HEK293 (cell line): ENCODE measurements around the gene SCN4B.
A peak's percentile ranks its signal among the peaks of the same experiment; 100 is the strongest.

Experiments used
- BCL11B ChIP-seq: fragments of 450-650 bp; formaldehyde crosslinking; IDR thresholded peaks from 2 replicates; pipeline ENCODE4 v1.5.1; 2016; ENCODE audit warnings: low read depth, missing biosample characterization, missing genetic modification characterization
- GLI4 ChIP-seq: fragments of 450-650 bp; formaldehyde crosslinking; IDR thresholded peaks from 2 replicates; pipeline ENCODE4 v1.5.1; 2016; ENCODE audit warnings: missing biosample characterization, missing genetic modification characterization
- GLIS2 ChIP-seq: fragments of 450-650 bp; formaldehyde crosslinking; IDR thresholded peaks from 2 replicates; pipeline ENCODE4 v1.5.1; 2016; ENCODE audit warnings: missing biosample characterization, missing genetic modification characterization
- IKZF3 ChIP-seq: fragments of 450-650 bp; IDR thresholded peaks from 2 replicates; pipeline ENCODE4 v1.5.0; 2018; ENCODE audit warnings: missing biosample characterization, mild to moderate bottlenecking, missing genetic modification characterization, moderate library complexity
- KLF10 ChIP-seq: fragments of 450-650 bp; IDR thresholded peaks from 2 replicates; pipeline ENCODE4 v1.5.1; 2018; ENCODE audit warnings: missing biosample characterization, mild to moderate bottlenecking, missing genetic modification characterization
- KLF8 ChIP-seq: fragments of 450-650 bp; formaldehyde crosslinking; IDR thresholded peaks from 2 replicates; pipeline ENCODE4 v1.5.1; 2016; ENCODE audit warnings: missing biosample characterization, missing genetic modification characterization
- KLF9 ChIP-seq: fragments of 450-650 bp; formaldehyde crosslinking; IDR thresholded peaks from 2 replicates; pipeline ENCODE4 v1.5.1; 2016; ENCODE audit warnings: missing biosample characterization, missing genetic modification characterization, low read depth
- MEIS1 ChIP-seq: sonication (generic); formaldehyde crosslinking; IDR thresholded peaks from 2 replicates; pipeline ENCODE4 v1.8.1; 2022; ENCODE audit warnings: missing genetic modification reagents, mild to moderate bottlenecking, borderline replicate concordance
- WT1 ChIP-seq: fragments of 450-650 bp; formaldehyde crosslinking; IDR thresholded peaks from 2 replicates; pipeline ENCODE4 v1.5.1; 2016; ENCODE audit warnings: missing biosample characterization, missing genetic modification characterization
- ZBTB17 ChIP-seq: fragments of 450-650 bp; formaldehyde crosslinking; IDR thresholded peaks from 2 replicates; pipeline ENCODE4 v1.5.1; 2016; ENCODE audit warnings: missing biosample characterization, missing genetic modification characterization
- ZEB2 ChIP-seq: fragments of 450-650 bp; formaldehyde crosslinking; IDR thresholded peaks from 2 replicates; pipeline ENCODE4 v1.5.1; 2016; ENCODE audit warnings: missing biosample characterization, missing genetic modification characterization
- ZNF214 ChIP-seq: fragments of 450-650 bp; formaldehyde crosslinking; IDR thresholded peaks from 2 replicates; pipeline ENCODE4 v1.5.1; 2017; ENCODE audit warnings: missing biosample characterization, mild to moderate bottlenecking, missing genetic modification characterization, borderline replicate concordance
- ZNF292 ChIP-seq: fragments of 450-650 bp; formaldehyde crosslinking; IDR thresholded peaks from 2 replicates; pipeline ENCODE4 v1.5.1; 2016; ENCODE audit warnings: low read depth, missing biosample characterization, missing genetic modification characterization, borderline replicate concordance
- ZNF335 ChIP-seq: fragments of 450-650 bp; formaldehyde crosslinking; conservative IDR thresholded peaks from 2 replicates; pipeline ENCODE4 v1.5.1; 2016; ENCODE audit warnings: missing biosample characterization, missing genetic modification characterization
- ZNF501 ChIP-seq: fragments of 450-650 bp; formaldehyde crosslinking; IDR thresholded peaks from 2 replicates; pipeline ENCODE4 v1.5.1; 2016; ENCODE audit warnings: missing biosample characterization, missing genetic modification characterization
- ZNF600 ChIP-seq: fragments of 450-650 bp; formaldehyde crosslinking; IDR thresholded peaks from 2 replicates; pipeline ENCODE4 v1.5.1; 2016; ENCODE audit warnings: missing biosample characterization, missing genetic modification characterization
- ZNF624 ChIP-seq: fragments of 450-650 bp; formaldehyde crosslinking; IDR thresholded peaks from 2 replicates; pipeline ENCODE4 v1.5.1; 2017; ENCODE audit warnings: missing biosample characterization, missing genetic modification characterization
- ZNF629 ChIP-seq: fragments of 450-650 bp; formaldehyde crosslinking; IDR thresholded peaks from 2 replicates; pipeline ENCODE4 v1.5.1; 2017; ENCODE audit warnings: missing biosample characterization, missing genetic modification characterization
- ZNF658 ChIP-seq: fragments of 450-650 bp; formaldehyde crosslinking; IDR thresholded peaks from 2 replicates; pipeline ENCODE4; 2016; ENCODE audit warnings: missing biosample characterization, missing genetic modification characterization
- ZNF660 ChIP-seq: fragments of 450-650 bp; IDR thresholded peaks from 2 replicates; pipeline ENCODE4 v1.5.1; 2018; ENCODE audit warnings: missing biosample characterization, mild to moderate bottlenecking, missing genetic modification characterization
- ZNF701 ChIP-seq: fragments of 450-650 bp; formaldehyde crosslinking; IDR thresholded peaks from 2 replicates; pipeline ENCODE4 v1.5.1; 2016; ENCODE audit warnings: missing biosample characterization, missing genetic modification characterization
- ZNF76 ChIP-seq: fragments of 450-650 bp; formaldehyde crosslinking; IDR thresholded peaks from 2 replicates; pipeline ENCODE4; 2016; ENCODE audit warnings: low read depth, missing biosample characterization, missing genetic modification characterization, borderline replicate concordance
- TF ChIP-seq, protein P1 (sequence below): fragments of 450-650 bp; formaldehyde crosslinking; IDR thresholded peaks from 2 replicates; pipeline ENCODE4 v1.5.1; 2016; ENCODE audit warnings: missing biosample characterization, missing genetic modification characterization
- TF ChIP-seq, protein P2 (sequence below): fragments of 450-650 bp; formaldehyde crosslinking; IDR thresholded peaks from 2 replicates; pipeline ENCODE4 v1.5.1; 2016; ENCODE audit warnings: missing biosample characterization, missing genetic modification characterization
- TF ChIP-seq, protein P3 (sequence below): fragments of 450-650 bp; formaldehyde crosslinking; IDR thresholded peaks from 2 replicates; pipeline ENCODE4 v1.5.1; 2017; ENCODE audit warnings: missing biosample characterization, missing genetic modification characterization
- TF ChIP-seq, protein P4 (sequence below): fragments of 450-650 bp; formaldehyde crosslinking; IDR thresholded peaks from 2 replicates; pipeline ENCODE4 v1.5.1; 2017; ENCODE audit warnings: missing biosample characterization, mild to moderate bottlenecking, missing genetic modification characterization, moderate library complexity
- TF ChIP-seq, protein P5 (sequence below): fragments of 450-650 bp; formaldehyde crosslinking; IDR thresholded peaks from 2 replicates; pipeline ENCODE4 v1.5.1; 2016; ENCODE audit warnings: missing biosample characterization, missing genetic modification characterization
- TF ChIP-seq, protein P6 (sequence below): fragments of 450-650 bp; formaldehyde crosslinking; IDR thresholded peaks from 2 replicates; pipeline ENCODE4 v1.5.1; 2017; ENCODE audit warnings: missing biosample characterization, missing genetic modification characterization
- TF ChIP-seq, protein P7 (sequence below): fragments of 450-650 bp; formaldehyde crosslinking; IDR thresholded peaks from 2 replicates; pipeline ENCODE4 v1.5.1; 2016; ENCODE audit warnings: missing biosample characterization, missing genetic modification characterization

SCN4B gene

DNA sequence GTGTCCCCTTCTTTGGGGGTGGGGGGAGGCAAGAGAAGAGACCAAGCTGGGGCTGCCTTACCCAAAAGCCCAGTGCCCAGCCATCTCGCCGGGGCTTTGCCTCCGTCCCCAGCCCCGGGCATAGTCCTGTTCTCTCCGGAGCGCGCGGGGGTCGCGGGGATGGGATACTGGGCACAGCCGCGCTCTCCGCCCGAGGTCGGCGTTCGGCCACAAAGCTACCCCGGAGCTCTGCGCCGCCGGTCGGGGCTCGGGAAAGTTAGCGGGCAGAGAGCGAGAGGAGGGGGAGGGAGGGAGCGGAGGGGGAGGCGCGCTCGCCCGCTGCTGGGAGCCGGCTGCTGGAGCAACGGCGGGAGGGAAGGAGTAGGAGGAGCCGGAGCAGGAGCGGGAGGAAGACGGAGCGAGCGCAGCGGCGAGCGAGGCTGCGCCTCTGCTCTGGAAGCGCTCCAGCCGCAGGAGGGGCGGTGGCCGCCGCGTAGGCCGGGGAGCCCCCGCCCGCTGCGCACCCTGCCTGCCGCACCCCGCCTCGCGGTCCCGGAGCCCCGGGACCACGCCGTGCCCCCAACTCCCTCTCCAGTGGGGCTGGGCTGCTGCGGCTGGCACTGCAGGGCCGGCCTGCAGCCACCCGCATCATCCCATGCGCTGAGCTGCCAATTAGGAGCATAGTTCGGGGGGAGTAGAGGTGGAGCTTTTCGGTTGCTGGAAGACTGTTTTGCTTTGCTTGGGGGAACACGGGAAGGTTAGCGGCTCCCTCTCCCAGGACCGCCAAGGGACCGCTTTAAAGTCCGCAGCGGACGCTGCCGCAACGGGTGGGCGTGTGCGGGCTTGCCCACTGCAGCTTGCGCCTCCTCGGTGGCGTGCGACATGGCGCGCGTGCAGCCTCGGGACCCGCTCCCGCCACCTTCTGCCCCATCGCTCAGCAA, at the start of gene SCN4B (continued):
- TF ChIP-seq, protein P1, sequence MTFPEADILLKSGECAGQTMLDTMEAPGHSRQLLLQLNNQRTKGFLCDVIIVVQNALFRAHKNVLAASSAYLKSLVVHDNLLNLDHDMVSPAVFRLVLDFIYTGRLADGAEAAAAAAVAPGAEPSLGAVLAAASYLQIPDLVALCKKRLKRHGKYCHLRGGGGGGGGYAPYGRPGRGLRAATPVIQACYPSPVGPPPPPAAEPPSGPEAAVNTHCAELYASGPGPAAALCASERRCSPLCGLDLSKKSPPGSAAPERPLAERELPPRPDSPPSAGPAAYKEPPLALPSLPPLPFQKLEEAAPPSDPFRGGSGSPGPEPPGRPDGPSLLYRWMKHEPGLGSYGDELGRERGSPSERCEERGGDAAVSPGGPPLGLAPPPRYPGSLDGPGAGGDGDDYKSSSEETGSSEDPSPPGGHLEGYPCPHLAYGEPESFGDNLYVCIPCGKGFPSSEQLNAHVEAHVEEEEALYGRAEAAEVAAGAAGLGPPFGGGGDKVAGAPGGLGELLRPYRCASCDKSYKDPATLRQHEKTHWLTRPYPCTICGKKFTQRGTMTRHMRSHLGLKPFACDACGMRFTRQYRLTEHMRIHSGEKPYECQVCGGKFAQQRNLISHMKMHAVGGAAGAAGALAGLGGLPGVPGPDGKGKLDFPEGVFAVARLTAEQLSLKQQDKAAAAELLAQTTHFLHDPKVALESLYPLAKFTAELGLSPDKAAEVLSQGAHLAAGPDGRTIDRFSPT (tag by site-specific recombination) = peak; percentile 33; the same call in 1 of the 2 replicates
- TF ChIP-seq, protein P2, sequence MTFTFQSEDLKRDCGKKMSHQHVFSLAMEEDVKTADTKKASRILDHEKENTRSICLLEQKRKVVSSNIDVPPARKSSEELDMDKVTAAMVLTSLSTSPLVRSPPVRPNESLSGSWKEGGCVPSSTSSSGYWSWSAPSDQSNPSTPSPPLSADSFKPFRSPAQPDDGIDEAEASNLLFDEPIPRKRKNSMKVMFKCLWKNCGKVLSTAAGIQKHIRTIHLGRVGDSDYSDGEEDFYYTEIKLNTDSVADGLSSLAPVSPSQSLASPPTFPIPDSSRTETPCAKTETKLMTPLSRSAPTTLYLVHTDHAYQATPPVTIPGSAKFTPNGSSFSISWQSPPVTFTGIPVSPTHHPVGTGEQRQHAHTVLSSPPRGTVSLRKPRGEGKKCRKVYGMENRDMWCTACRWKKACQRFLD (tag by site-specific recombination) = no peak
- TF ChIP-seq ZNF214 (tag by site-specific recombination) = no peak
- TF ChIP-seq KLF8 = peak; percentile 38; the same call in 1 of the 2 replicates
- TF ChIP-seq, protein P3, sequence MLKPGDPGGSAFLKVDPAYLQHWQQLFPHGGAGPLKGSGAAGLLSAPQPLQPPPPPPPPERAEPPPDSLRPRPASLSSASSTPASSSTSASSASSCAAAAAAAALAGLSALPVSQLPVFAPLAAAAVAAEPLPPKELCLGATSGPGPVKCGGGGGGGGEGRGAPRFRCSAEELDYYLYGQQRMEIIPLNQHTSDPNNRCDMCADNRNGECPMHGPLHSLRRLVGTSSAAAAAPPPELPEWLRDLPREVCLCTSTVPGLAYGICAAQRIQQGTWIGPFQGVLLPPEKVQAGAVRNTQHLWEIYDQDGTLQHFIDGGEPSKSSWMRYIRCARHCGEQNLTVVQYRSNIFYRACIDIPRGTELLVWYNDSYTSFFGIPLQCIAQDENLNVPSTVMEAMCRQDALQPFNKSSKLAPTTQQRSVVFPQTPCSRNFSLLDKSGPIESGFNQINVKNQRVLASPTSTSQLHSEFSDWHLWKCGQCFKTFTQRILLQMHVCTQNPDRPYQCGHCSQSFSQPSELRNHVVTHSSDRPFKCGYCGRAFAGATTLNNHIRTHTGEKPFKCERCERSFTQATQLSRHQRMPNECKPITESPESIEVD = no peak
- TF ChIP-seq, protein P4, sequence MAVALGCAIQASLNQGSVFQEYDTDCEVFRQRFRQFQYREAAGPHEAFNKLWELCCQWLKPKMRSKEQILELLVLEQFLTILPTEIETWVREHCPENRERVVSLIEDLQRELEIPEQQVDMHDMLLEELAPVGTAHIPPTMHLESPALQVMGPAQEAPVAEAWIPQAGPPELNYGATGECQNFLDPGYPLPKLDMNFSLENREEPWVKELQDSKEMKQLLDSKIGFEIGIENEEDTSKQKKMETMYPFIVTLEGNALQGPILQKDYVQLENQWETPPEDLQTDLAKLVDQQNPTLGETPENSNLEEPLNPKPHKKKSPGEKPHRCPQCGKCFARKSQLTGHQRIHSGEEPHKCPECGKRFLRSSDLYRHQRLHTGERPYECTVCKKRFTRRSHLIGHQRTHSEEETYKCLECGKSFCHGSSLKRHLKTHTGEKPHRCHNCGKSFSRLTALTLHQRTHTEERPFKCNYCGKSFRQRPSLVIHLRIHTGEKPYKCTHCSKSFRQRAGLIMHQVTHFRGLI (tag by site-specific recombination) = 0 out of 2 replicates have a peak, but pooled peaks have one; percentile 31
- TF ChIP-seq BCL11B (tag by site-specific recombination) = no peak
- no peak for TF ChIP-seq ZNF292 (tag by site-specific recombination)
- TF ChIP-seq ZNF76 = peak; percentile 78
- no peak for TF ChIP-seq MEIS1 (CRISPR knock-in tag)
- TF ChIP-seq ZNF501 (tag by site-specific recombination) = peak; percentile 47; the same call in 1 of the 2 replicates
- TF ChIP-seq, protein P5, sequence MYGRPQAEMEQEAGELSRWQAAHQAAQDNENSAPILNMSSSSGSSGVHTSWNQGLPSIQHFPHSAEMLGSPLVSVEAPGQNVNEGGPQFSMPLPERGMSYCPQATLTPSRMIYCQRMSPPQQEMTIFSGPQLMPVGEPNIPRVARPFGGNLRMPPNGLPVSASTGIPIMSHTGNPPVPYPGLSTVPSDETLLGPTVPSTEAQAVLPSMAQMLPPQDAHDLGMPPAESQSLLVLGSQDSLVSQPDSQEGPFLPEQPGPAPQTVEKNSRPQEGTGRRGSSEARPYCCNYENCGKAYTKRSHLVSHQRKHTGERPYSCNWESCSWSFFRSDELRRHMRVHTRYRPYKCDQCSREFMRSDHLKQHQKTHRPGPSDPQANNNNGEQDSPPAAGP (tag by site-specific recombination) = no peak; the same call in 1 of the 2 replicates
- peak; percentile 47; the same call in 1 of the 2 replicates for TF ChIP-seq ZEB2 (tag by site-specific recombination)
- TF ChIP-seq KLF10 (tag by site-specific recombination) = peak; percentile 19; the same call in 1 of the 2 replicates
- TF ChIP-seq, protein P6, sequence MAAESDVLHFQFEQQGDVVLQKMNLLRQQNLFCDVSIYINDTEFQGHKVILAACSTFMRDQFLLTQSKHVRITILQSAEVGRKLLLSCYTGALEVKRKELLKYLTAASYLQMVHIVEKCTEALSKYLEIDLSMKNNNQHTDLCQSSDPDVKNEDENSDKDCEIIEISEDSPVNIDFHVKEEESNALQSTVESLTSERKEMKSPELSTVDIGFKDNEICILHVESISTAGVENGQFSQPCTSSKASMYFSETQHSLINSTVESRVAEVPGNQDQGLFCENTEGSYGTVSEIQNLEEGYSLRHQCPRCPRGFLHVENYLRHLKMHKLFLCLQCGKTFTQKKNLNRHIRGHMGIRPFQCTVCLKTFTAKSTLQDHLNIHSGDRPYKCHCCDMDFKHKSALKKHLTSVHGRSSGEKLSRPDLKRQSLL = peak; percentile 97
- 0 out of 2 replicates have a peak, but pooled peaks have one; percentile 39 for TF ChIP-seq ZNF600
- no peak for TF ChIP-seq GLI4 (tag by site-specific recombination)
- TF ChIP-seq IKZF3 (tag by site-specific recombination) = peak; percentile 66
- no peak for TF ChIP-seq ZNF701
- no peak for TF ChIP-seq ZNF624
- TF ChIP-seq ZBTB17 (tag by site-specific recombination) = peak; percentile 76
- TF ChIP-seq, protein P7, sequence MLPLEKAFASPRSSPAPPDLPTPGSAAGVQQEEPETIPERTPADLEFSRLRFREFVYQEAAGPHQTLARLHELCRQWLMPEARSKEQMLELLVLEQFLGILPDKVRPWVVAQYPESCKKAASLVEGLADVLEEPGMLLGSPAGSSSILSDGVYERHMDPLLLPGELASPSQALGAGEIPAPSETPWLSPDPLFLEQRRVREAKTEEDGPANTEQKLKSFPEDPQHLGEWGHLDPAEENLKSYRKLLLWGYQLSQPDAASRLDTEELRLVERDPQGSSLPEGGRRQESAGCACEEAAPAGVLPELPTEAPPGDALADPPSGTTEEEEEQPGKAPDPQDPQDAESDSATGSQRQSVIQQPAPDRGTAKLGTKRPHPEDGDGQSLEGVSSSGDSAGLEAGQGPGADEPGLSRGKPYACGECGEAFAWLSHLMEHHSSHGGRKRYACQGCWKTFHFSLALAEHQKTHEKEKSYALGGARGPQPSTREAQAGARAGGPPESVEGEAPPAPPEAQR (tag by site-specific recombination) = no peak
- peak; percentile 85 for TF ChIP-seq GLIS2 (tag by site-specific recombination)
- 0 out of 2 replicates have a peak, but pooled peaks have one; percentile 12 for TF ChIP-seq WT1 (tag by site-specific recombination)
- TF ChIP-seq KLF9 = peak; percentile 76
- no peak for TF ChIP-seq ZNF658
- TF ChIP-seq ZNF629 (tag by site-specific recombination) = no peak
- TF ChIP-seq ZNF660 (tag by site-specific recombination) = no peak
- TF ChIP-seq ZNF335 (tag by site-specific recombination) = peak; percentile 53
